Activated CD8-positive, alpha-beta memory T cell treated with anti-CD3 and anti-CD28 coated beads for 24 hours (primary cell): ENCODE data around the gene CHDH.

ENCODE experiments used
- DNase-seq: peaks from one replicate; pipeline ENCODE4 v3.0.0-alpha.2; 2020

CHDH gene

DNA sequence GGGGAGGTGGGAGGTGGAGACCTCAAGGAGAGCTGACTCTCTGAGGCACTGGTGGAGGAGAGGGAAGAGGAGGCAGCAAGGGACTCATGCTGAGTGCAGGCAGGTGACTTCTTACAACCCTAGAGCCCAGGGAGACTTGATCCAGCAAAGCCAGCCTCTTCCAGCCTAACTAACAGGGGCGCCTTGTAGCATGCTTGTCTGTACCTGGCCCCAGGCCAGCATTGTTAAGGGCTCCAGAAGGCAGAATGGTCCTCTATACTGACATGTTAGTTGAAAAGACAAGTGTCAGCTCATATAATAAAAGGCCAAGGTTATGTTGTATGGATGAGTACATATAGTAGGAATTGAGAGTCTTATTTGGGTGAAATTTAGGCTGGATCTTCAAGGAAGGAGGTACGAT, 65.4 kb downstream of the CHDH start:
- DNase-seq = no peak

DNA sequence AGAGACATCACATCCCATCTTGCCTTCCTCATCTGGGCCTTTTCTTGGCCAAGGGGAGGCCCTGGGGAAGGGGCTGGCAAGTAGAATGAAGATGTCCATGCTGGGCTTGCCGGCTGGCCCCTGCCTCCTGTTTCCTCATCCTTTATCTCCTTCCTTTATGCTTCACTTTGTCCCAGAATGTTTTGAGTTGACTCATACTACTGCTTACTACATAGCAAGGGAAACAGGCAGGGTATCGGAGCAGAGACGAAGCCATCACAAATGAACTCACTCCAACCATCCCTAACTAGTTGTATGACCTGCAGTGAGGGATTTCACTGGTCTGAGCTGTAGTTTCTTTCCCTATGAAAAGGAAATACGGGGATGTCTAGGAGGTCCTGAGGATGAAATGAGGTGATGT, 66.0 kb downstream of the CHDH start:
- DNase-seq = no peak

DNA sequence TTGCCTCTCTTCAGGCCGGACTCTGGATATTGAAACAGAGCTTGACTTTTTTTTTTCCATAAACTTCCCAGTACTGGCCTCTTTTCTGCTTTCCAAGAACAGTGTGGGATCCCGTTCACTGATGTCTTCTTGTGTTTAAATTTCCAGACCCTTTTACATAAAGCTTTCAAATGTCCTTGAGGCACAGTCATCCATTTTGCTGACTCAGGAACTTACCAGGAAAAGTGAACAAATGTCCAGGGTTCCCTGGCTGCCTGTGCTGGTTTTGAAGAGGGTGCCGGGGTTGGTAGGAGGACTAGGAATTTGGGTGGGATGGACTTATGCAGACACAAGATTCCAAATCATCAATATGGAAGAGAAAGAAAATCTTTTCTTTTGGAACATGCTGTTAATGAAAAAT, 68.1 kb downstream of the CHDH start:
- DNase-seq = no peak

DNA sequence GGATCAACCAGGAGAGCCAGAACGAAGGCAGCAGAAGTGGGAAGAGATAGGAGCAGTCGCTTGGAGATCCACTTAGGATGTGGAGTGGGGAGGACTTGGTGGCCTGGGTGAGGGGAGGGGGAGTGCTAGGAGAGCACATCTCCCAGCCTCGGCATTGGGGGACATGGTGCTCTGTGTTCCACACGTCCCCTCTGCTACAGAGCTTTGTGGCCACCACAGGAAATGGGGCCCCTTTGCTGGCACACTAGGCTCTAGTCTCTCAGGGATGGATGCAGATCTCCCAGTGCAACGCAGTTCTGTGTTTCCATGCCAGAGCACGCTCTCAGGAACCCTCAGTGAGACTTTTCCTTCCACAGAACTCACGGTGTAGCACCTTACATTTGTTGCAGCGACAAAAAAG, 68.8 kb downstream of the CHDH start:
- DNase-seq = no peak

DNA sequence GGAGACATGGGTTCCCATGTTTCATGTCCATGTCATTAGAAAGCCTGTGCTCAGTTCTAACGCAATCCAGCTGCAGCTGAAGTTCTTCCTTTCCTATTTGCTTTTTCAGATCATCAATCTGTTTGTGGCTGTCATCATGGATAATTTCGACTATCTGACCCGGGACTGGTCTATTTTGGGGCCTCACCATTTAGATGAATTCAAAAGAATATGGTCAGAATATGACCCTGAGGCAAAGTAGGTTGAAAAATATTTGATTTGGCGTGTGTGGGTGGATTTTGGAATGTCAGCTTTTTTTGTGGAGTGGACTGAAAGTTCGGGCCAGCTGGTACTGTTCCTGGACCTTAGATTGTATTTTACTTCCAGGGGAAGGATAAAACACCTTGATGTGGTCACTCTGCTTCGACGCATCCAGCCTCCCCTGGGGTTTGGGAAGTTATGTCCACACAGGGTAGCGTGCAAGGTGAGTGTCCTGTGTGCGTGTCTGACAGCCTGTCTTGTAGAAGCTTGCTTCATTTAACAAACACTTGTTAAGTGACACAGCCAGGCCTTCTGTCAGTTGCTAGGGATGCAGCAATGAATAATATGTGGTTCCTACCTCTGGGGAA, 69.6 kb downstream of the CHDH start:
- no peak for DNase-seq

DNA sequence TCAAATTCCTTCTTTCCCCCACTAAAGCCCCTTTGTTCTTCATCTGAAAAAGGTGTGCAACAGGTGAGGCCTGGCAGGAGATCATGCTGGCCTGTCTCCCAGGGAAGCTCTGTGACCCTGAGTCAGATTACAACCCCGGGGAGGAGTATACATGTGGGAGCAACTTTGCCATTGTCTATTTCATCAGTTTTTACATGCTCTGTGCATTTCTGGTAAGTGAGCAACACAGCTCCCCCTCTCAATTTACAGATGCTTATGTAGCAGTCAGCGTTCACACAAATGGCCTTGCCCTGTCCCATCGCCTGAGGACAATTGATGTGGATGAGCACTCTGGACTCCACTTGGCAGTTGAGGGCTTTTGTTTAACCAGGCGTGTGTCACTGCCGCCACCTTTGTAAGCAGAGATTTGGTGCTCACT, 70.4 kb downstream of the CHDH start:
- DNase-seq = no peak

DNA sequence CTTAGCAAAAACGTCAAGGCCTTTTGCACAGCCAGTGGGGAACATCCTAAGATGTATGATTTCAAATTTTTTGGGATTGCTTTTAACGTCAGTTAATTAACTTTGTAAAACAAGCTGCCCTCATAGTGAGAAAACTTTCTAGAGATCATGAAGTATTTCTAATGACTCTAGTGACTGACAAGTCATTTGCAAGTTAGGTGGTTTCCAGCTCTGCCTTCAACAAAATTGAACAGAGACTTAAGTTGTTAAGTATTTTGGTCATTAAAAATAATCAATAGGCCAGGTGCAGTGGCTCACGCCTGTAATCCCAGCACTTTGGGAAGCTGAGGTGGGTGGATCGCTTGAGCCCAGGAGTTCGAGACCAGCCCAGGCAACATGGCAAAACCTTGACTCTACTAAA, 71.2 kb downstream of the CHDH start:
- no peak for DNase-seq

DNA sequence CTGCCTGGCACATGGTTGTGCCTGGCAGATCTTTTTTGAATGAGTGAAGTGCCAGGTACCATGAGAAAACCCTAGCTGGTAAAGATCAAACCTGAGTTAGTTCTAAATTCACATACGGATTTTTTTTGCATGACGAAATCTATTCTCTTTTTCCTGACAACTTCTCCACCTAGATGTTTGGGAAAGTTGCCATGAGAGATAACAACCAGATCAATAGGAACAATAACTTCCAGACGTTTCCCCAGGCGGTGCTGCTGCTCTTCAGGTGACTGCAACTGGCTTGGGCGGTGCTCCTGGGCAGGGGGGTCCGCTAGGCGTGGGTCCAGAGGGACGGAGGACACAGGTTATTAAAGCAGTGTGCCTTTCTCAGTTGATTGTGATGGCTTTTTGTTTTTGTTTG, 71.8 kb downstream of the CHDH start:
- DNase-seq = no peak

DNA sequence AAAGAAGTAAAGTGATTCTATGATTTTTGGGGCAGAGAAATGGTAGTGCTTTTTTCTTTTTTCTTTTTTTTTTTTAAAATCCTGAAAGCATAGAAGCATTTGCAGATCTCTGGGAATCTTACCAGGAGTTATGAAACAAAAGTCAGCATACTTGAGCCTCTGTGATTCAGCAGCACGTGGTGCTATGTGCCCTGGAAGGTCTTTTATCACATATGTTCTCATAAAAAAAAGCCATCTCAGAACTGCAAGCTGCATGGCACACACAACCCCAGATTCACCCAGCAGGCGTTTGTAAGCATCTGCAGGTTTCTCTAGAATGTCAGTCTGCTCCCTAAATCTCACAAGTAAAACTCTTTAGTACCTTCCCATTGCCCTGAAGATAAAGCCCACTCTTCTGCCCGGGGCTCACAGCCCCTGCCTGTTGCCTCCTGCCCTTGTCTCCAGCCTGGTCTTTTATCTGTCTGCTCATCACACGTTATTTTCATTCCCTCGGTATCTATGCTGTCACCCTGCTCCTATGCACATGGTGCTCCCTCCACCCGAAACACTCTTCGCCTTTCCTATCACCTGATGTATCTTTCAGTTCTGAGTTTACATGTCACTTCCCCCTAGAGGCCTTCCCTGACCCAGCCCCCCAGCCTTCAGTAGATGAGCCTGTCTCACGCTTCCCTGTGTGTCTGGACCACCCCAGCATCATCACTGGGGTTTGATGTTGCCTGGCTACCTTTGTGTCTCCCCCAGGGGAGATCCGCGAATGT, 72.4 kb downstream of the CHDH start:
- no peak for DNase-seq

DNA sequence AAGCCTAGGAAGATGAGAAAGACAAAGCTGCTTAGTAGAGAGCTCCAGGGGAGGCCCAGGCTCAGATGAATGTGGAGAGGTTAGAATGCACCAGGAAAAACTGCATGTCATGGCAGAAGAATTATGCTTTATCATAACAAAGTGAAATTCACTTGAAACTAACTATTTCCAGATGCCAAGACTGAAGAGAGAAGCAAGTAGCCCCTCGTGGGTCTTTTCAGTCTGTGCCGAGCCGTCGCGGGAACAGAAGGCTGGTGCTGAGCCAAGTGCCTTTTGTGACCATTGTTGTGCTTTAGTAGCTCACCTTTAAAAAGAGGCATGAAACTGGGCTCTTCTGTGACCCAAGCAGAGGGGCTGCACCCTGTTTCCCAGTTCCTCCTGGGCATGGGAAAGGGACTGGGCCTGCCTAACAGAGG, 73.2 kb downstream of the CHDH start:
- no peak for DNase-seq

DNA sequence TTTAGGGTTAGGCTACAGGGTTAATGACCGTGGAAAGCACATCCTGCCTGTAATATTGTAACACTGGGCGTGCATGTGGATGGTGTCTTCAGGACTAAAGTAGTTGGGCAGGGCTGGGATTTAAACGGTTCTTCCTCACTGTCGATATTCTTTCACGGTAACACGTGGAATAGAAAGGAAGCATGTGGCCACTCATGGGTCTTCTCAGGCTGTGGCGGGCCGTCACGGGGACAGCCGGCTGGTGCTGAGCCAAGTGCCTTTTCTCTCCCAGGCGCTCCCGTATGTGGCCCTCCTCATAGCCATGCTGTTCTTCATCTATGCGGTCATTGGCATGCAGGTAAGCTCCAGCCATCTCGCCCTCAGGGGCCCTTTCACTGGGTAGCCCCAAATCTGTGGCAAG, 73.7 kb downstream of the CHDH start:
- no peak for DNase-seq

DNA sequence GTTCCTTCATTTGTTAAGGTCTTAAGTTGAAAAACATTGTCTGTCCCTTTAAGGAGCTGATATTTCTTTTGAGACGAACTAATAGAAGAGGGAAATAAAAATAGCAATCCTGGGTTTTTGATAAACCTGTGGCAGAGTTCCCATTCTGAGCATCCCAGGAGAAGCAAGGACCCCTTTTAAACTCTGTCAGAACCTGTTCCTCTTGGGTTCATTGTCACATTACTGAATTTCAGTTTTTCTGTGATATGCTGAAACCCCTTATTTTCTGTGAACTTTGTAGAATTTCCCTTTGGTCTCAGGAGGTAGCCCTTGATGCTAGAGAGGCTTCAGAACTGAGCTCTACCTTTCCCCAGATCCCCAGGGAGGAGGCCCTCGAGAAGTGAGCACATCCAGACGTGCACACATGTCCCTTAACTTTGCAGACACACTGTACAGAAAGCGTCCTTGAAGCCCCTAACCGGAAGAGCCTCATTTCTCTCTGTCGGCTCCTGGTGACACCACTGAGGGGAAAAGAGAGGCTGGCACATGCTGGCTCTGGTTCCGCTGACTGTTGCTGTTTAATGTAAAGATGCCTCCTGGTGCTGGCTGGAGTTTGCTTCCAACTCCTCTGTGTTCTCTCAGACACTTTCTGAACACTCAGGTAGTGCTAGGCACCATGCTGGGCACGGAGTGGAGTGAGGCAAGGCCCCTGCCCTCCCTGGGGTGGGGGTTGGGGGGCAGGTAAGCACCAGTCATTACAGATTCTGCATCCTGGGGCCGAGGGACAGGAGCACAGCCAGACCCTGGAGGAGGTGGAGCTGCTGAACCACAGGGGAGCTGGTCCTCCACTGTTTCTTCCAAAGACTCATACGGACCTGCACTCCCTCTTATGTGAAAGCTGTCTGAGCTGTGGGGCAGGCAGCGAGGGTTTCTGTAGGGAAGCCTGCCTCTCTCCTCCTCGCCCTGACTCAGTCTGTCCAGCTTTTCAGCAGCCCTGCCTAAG, 77.5 kb downstream of the CHDH start:
- no peak for DNase-seq

DNA sequence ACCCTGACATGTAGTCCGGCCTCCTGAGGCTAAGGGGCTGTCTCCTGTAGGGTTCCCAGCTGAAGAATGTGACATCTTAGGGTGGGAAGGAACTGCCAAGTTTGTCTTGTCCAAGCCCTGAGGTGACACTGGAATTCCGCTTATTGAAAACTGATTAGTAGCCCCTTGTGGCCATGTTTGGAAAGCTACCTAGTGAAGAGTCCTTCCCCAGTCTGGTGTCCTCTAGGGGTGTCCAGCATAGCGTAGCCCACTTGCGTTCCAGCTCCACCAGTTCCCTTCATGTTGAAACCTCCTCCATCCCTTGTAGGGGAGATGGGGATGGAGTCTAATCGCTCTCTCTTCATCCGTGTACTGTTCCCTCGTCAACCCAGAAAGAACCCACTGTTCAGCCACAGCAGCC, 79.5 kb downstream of the CHDH start:
- no peak for DNase-seq

DNA sequence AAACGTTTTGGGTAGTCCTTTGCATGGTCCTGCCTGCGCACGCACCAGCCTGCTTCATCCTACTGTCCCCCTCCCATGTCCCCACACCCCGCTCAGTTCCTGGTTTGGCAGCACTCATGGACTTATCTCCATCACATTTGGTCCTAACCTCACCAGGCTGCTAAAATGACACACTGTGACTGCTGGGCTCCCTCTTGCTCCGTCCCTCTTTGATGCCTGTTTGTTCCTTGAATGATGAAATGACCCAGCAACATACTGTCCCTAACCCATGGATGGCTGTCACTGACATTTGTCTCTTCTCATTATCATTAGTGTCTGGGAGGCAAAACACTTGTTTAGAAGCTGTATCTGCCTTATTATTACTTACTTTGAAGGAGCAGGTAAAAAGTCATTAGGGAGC, 80.5 kb downstream of the CHDH start:
- DNase-seq = no peak

DNA sequence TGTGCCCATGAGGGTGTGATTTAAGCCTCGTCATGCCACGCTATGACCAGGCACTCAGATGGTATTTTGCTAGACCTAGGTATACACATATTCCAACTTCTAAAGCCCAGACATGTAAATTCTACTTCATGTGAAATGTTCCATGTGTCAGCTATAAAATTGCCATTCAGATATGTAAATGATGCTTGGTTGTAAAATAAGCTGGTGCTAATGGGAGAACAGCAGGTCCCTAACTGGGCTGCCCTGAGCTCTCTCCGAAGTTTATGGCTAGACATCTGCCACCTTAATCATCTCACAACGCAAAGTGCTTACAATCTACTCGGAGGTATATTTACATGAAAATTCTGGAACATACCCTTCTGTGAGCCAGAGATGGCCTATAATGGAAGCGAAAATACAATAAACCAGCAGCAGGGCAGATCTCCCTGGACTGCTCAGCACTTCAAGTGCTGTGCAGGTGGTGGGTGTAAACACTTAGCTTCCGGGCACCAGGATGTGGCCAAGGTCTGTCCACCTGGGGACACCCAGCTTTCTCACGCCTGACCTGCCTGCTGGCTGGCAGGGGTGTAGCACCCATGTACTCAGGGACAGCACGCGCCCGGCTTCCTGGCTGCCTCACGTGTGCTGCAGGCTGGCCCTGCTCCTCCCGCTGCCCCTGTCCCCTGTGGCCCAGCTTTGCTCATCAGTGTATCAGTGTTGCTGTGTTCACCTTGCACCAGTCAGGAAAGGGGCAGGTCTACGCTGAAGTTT, 82.0 kb downstream of the CHDH start:
- no peak for DNase-seq

DNA sequence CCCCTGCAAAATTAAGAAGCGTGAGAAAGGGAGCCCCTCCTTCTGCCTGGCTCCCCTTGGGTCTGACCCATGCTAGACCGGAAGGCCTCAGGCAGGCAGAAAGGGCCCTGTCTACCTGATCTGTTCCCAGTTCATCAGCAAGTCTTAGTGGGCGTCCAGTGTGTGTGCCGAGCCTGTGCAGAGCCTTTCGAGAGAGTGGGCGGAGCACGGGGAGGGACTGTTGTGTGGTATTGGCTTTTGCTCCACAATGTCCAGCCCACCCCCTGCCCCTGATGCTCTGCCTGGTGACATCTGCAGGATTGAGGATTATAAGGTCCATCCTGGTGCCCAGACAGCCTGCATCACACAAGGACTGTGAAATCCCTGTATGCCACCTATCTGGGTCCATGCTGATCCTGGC, 82.9 kb downstream of the CHDH start:
- DNase-seq = no peak
